ENCODE results near the gene HCFC1R1.

- TF ChIP-seq CTCF (conservative IDR thresholded peaks at IDR 0.05; ENCODE audit: low read depth, low read length) = no peak
- TF ChIP-seq EZH2 (IDR thresholded peaks at IDR 0.05; ENCODE audit: borderline replicate concordance, low read depth, low read length, poor library complexity, severe bottlenecking) = no peak
Measured at GRCh38 chr16:3035289-3035971, 11.7 kb upstream of the HCFC1R1 start.

Data from A673 (cell line).